RWPE2 (cell line): ENCODE data around the gene PIBF1.
A peak's percentile ranks its signal among the peaks of the same experiment; 100 is the strongest.

Source experiments
- ATAC-seq: fragments of 200-7000 bp; cut with Tn5 transposase; 3 replicates; pipeline ENCODE4 v1.9.1; 2021; ENCODE audit warnings: low read depth
- DNase-seq: peaks from one replicate; pipeline ENCODE4 v3.0.0-alpha.2; 2020; ENCODE audit warnings: low spot score
- H3K27ac ChIP-seq: fragments of 450-650 bp; 2 replicates; pipeline ENCODE4 v1.5.1; 2017; ENCODE audit warnings: mild to moderate bottlenecking; ENCODE audit not compliant: poor library complexity, severe bottlenecking
- H3K27me3 ChIP-seq: fragments of 250-450 bp; sonication (Bioruptor Pico); 2 replicates; pipeline ENCODE4 v1.5.1; 2021; ENCODE audit warnings: mild to moderate bottlenecking, moderate library complexity; ENCODE audit not compliant: insufficient read depth, poor library complexity, severe bottlenecking
- H3K36me3 ChIP-seq: fragments of 250-450 bp; sonication (Bioruptor Pico); 2 replicates; pipeline ENCODE4 v1.5.1; 2020; ENCODE audit warnings: low read depth, mild to moderate bottlenecking, moderate library complexity
- H3K4me1 ChIP-seq: fragments of 250-450 bp; sonication (Bioruptor Pico); 2 replicates; pipeline ENCODE4 v1.5.1; 2021; ENCODE audit warnings: mild to moderate bottlenecking, moderate library complexity; ENCODE audit not compliant: insufficient read depth, poor library complexity, severe bottlenecking
- H3K4me3 ChIP-seq: fragments of 250-450 bp; sonication (Bioruptor Pico); 2 replicates; pipeline ENCODE4 v1.5.1; 2021; ENCODE audit warnings: mild to moderate bottlenecking, moderate library complexity; ENCODE audit not compliant: severe bottlenecking
- H3K9me3 ChIP-seq: fragments of 250-450 bp; sonication (Bioruptor Pico); 2 replicates; pipeline ENCODE4 v1.5.1; 2021; ENCODE audit warnings: mild to moderate bottlenecking, moderate library complexity; ENCODE audit not compliant: severe bottlenecking
- CTCF ChIP-seq: fragments of 450-650 bp; IDR thresholded peaks from one replicate; pipeline ENCODE4 v1.5.1; 2017; ENCODE audit warnings: mild to moderate bottlenecking, moderate library complexity; ENCODE audit not compliant: poor library complexity, severe bottlenecking

The PIBF1 gene

GRCh38 chr13:72963762-72964161 lies 181.8 kb downstream of the PIBF1 start:
- Histone ChIP-seq H3K27ac (no peak overlapping the region), H3K4me3 (no peak overlapping the region), H3K36me3 (peaks cover 7% of the 10 kb centered on the region), H3K27me3 (no peaks in the 10 kb centered on the region), H3K9me3 (no peaks in the 10 kb centered on the region), H3K4me1 (peaks cover 26% of the 10 kb centered on the region)
- ATAC-seq (no peak), DNase-seq (no peak)
- no peak for TF ChIP-seq CTCF

- no peak overlapping the region for H3K27ac ChIP-seq
- no peaks in the 10 kb centered on the region for H3K9me3 ChIP-seq
- no peak for DNase-seq
- TF ChIP-seq CTCF: no peak
- ATAC-seq: no peak
- H3K36me3 ChIP-seq: peaks cover 3% of the 10 kb centered on the region; the same call in 1 of the 2 replicates
- H3K27me3 ChIP-seq: no peaks in the 10 kb centered on the region
- peaks cover 9% of the 10 kb centered on the region for H3K4me1 ChIP-seq
- no peak overlapping the region for H3K4me3 ChIP-seq
These were observed 188.5 kb downstream of the PIBF1 start for GRCh38 chr13:72970301-72970880.

DNA sequence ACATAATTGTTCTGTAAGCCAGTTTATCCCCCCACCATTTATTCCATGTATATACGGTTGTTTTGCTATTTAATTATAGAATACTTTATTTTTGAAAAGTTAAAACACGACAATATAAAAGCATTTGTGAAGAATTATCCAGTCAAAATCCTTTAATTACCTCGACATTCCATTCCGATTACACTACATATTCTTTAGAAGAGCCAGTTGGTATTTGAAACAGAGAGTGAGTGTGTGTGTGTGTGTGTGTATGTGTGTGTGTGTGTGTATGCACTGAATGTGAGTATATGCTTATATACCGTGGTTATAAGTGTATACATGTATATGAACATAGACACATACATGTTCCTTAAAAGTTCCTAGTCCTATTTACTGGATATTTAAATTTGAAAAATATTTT lies 189.0 kb downstream of the PIBF1 start:
- Histone ChIP-seq H3K4me3 (no peak overlapping the region), H3K9me3 (no peaks in the 10 kb centered on the region), H3K36me3 (no peaks in the 10 kb centered on the region; the same call in 1 of the 2 replicates), H3K27me3 (no peaks in the 10 kb centered on the region), H3K27ac (no peak overlapping the region), H3K4me1 (peaks cover 9% of the 10 kb centered on the region)
- DNase-seq: no peak
- ATAC-seq: no peak
- no peak for TF ChIP-seq CTCF

DNA sequence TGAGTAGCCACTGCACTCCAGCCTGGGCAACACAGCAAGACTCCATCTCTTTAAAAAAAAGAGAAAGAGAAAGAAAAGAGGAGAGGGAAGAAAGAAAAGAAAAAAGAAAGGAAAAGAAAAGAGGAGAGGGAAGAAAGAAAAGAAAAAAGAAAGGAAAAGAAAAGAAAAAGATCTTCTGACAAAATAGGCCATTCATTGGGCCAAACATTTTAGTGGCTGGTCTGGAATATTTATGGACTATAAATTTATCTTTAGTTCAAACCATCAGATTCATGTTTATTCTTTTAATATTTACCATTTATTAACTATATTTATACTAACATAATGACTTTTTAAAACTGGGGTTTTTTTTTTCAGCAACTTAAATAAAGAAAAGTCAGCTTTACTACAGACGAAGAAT lies 191.3 kb downstream of the PIBF1 start:
- Histone ChIP-seq H3K27me3 (no peaks in the 10 kb centered on the region), H3K4me3 (no peak overlapping the region), H3K36me3 (no peaks in the 10 kb centered on the region; the same call in 1 of the 2 replicates), H3K4me1 (peaks cover 9% of the 10 kb centered on the region), H3K27ac (no peak overlapping the region), H3K9me3 (no peaks in the 10 kb centered on the region)
- TF ChIP-seq CTCF: no peak
- DNase-seq: no peak
- ATAC-seq: no peak

- Histone ChIP-seq H3K9me3 (no peaks in the 10 kb centered on the region), H3K27ac (peak overlapping the region; percentile 45), H3K4me1 (peaks cover 19% of the 10 kb centered on the region), H3K36me3 (peaks cover 7% of the 10 kb centered on the region), H3K4me3 (no peak overlapping the region), H3K27me3 (no peaks in the 10 kb centered on the region)
- ATAC-seq (peak; percentile 61), DNase-seq (no peak)
- TF ChIP-seq CTCF: no peak
These were observed 201.3 kb downstream of the PIBF1 start for GRCh38 chr13:72983085-72983768.
